ENCODE data around the gene RHBDF2. TPM values are rescaled to one million over a fixed set of nuclear protein-coding genes. Genes with fewer than 3 reads are reported as not detected.

RHBDF2 gene
- total and polyA plus RNA-seq, 8 donors, result 7.5 to 61.7 (median 11.0) TPM

GRCh38 chr17:76466775-76467130 lies 34.5 kb downstream of the RHBDF2 start:
- H3K4me1 ChIP-seq, result peaks cover 0 to 9% of the 10 kb centered on the region in 2 donors
- ATAC-seq (no peak), DNase-seq (peak in 1 of 4 donors; percentile 62)
- no peak overlapping the region for H3K4me3 ChIP-seq
- intact Hi-C loops (cut with DNase I), result loop anchor here in 1 of 2 donors (5.0 kb wide), 1 partner anchor 41 kb away; no protein-coding TSS in a partner anchor
- H3K9me3 ChIP-seq, result no peaks in the 10 kb centered on the region
- H3K27ac ChIP-seq, result no peak overlapping the region
- peaks cover 0 to 31% of the 10 kb centered on the region in 2 donors for H3K36me3 ChIP-seq
- H3K27me3 ChIP-seq, result no peaks in the 10 kb centered on the region
- TF ChIP-seq CTCF (IDR thresholded peaks at IDR 0.05), result no peak

GRCh38 chr17:76462556-76463290 lies 38.5 kb downstream of the RHBDF2 start:
- Histone ChIP-seq H3K9me3 (no peaks in the 10 kb centered on the region), H3K4me3 (no peak overlapping the region), H3K4me1 (peaks cover 0 to 9% of the 10 kb centered on the region in 2 donors), H3K36me3 (no peaks in the 10 kb centered on the region), H3K27me3 (no peaks in the 10 kb centered on the region), H3K27ac (no peak overlapping the region)
- no peak for TF ChIP-seq CTCF (IDR thresholded peaks at IDR 0.05)
- peak in 1 of 4 donors; percentile 73 for DNase-seq
- ATAC-seq, result peak; percentile 51
- intact Hi-C loops (cut with DNase I), result no loop called here

GRCh38 chr17:76461765-76462555 lies 39.3 kb downstream of the RHBDF2 start:
- Histone ChIP-seq H3K4me1 (peaks cover 0 to 9% of the 10 kb centered on the region in 2 donors), H3K4me3 (no peak overlapping the region), H3K27ac (no peak overlapping the region), H3K27me3 (no peaks in the 10 kb centered on the region), H3K9me3 (no peaks in the 10 kb centered on the region), H3K36me3 (no peaks in the 10 kb centered on the region)
- DNase-seq, result no peak
- no peak for ATAC-seq
- TF ChIP-seq CTCF (IDR thresholded peaks at IDR 0.05), result no peak
- intact Hi-C loops (cut with DNase I), result no loop called here

GRCh38 chr17:76459674-76460073 lies 41.5 kb downstream of the RHBDF2 start:
- no peaks in the 10 kb centered on the region for H3K4me1 ChIP-seq
- TF ChIP-seq CTCF (IDR thresholded peaks at IDR 0.05), result no peak
- H3K27ac ChIP-seq, result no peak overlapping the region
- DNase-seq (no peak), ATAC-seq (no peak)
- no peaks in the 10 kb centered on the region for H3K36me3 ChIP-seq
- intact Hi-C loops (cut with DNase I), result no loop called here
- no peak overlapping the region for H3K4me3 ChIP-seq
- H3K27me3 ChIP-seq, result no peaks in the 10 kb centered on the region
- H3K9me3 ChIP-seq, result no peaks in the 10 kb centered on the region
